Endometrium (tissue), 2 donors: Measurements from ENCODE around the gene SAMD14.

Experiments used
- FAIRE-seq: peaks from 2 replicates; lab custom pipeline; 2012; peaks lifted over from hg19 to GRCh38; lab: Jason Lieb, UNC
- donor health status: control.
- donor health status: control.

Gene SAMD14

GRCh38 chr17:50129728-50130558, at the start of gene SAMD14:
Gene SAMD14, minus strand, starts transcription at chr17:50130160. Its CDS starts 5,201 bp downstream, at chr17:50124959.
- no peak for FAIRE-seq

GRCh38 chr17:50177983-50178834, 48.2 kb upstream of the SAMD14 start:
- FAIRE-seq = no peak

GRCh38 chr17:50177476-50177875, 47.5 kb upstream of the SAMD14 start:
- no peak for FAIRE-seq

GRCh38 chr17:50176559-50177357, 46.8 kb upstream of the SAMD14 start:
- FAIRE-seq = no peak

GRCh38 chr17:50175035-50175807, 45.3 kb upstream of the SAMD14 start:
- FAIRE-seq = no peak

GRCh38 chr17:50174444-50174843, 44.5 kb upstream of the SAMD14 start:
- FAIRE-seq = no peak

GRCh38 chr17:50173335-50173941, 43.5 kb upstream of the SAMD14 start:
- no peak for FAIRE-seq

- no peak for FAIRE-seq
These were observed 43.0 kb upstream of the SAMD14 start for GRCh38 chr17:50172936-50173334.

GRCh38 chr17:50172130-50172529, 42.2 kb upstream of the SAMD14 start:
- no peak for FAIRE-seq

GRCh38 chr17:50171371-50172071, 41.6 kb upstream of the SAMD14 start:
- FAIRE-seq = no peak

GRCh38 chr17:50170662-50171370, 40.9 kb upstream of the SAMD14 start:
- FAIRE-seq = no peak

GRCh38 chr17:50169881-50170459, 40.0 kb upstream of the SAMD14 start:
- FAIRE-seq = no peak

- FAIRE-seq = no peak
These were observed 39.3 kb upstream of the SAMD14 start for GRCh38 chr17:50169121-50169764.

GRCh38 chr17:50168319-50168718, 38.4 kb upstream of the SAMD14 start:
- no peak for FAIRE-seq

- no peak for FAIRE-seq
These were observed 37.4 kb upstream of the SAMD14 start for GRCh38 chr17:50167371-50167770.

- no peak for FAIRE-seq
These were observed 36.7 kb upstream of the SAMD14 start for GRCh38 chr17:50166518-50167181.

- FAIRE-seq = no peak
These were observed 36.0 kb upstream of the SAMD14 start, which contains the start of gene SGCA for GRCh38 chr17:50165867-50166517. Gene SGCA, plus strand, starts transcription at chr17:50166005. Its CDS starts 36 bp downstream, at chr17:50166041.

- FAIRE-seq = no peak
These were observed 35.5 kb upstream of the SAMD14 start for GRCh38 chr17:50165466-50165865.
